Activated naive CD4-positive, alpha-beta T cell treated with anti-CD3 and anti-CD28 coated beads, Interleukin-2, amount 50 U/mL, for 24 hours (primary cell): Measurements from ENCODE around the gene RPL12.

Experiments
- H3K27ac Mint-ChIP-seq: one replicate; pipeline ENCODE4 v1.8.0; 2021; ENCODE audit warnings: mild to moderate bottlenecking, mixed read lengths
- H3K27me3 Mint-ChIP-seq: one replicate; pipeline ENCODE4 v1.8.0; 2021; ENCODE audit warnings: mixed read lengths
- H3K36me3 Mint-ChIP-seq: one replicate; pipeline ENCODE4 v1.8.0; 2021; ENCODE audit warnings: mixed read lengths
- H3K4me1 Mint-ChIP-seq: one replicate; pipeline ENCODE4 v1.8.0; 2021; ENCODE audit warnings: mixed read lengths
- H3K4me3 Mint-ChIP-seq: one replicate; pipeline ENCODE4 v1.8.0; 2021; ENCODE audit warnings: mild to moderate bottlenecking, mixed read lengths
- H3K9me3 Mint-ChIP-seq: one replicate; pipeline ENCODE4 v1.8.0; 2021; ENCODE audit warnings: mixed read lengths

Gene RPL12

DNA sequence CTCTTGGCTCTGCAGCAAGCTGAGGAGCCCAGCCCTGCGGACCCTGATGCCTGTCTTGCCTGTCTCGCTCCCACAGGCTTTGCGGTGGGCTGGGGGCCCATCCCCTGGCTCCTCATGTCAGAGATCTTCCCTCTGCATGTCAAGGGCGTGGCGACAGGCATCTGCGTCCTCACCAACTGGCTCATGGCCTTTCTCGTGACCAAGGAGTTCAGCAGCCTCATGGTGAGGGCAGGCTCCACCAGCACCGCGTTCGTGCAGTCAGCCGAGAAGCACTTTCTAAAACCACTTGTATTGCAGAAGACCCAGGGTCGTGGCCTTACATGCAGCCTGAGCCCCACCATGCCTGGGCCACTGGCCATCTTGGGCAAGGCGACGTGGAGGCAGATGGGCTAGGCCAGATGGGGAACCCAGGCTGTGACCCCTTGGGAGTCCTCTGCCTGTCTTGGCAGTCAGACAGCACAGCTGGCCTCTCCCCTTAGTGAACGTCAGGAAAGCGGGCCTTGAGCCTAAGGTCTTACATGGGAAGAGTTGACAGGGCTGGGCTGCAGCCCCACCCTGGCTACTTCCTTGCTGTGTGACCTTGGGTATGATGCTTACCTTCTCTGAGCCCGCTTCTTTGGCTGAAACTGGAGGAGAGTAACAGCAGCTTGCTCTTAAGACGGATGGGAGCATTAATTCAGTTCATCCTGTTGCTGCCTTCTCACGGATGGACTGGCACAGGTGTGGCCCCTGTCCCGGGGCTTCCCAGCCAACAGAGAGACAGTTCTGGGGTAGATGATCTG lies 45.7 kb downstream of the RPL12 start:
- no peak overlapping the region for H3K4me3 Mint-ChIP-seq
- no peak overlapping the region for H3K27ac Mint-ChIP-seq
- H3K9me3 Mint-ChIP-seq, result no peaks in the 10 kb centered on the region
- H3K27me3 Mint-ChIP-seq, result peaks cover 26% of the 10 kb centered on the region
- no peaks in the 10 kb centered on the region for H3K4me1 Mint-ChIP-seq
- H3K36me3 Mint-ChIP-seq, result no peaks in the 10 kb centered on the region

DNA sequence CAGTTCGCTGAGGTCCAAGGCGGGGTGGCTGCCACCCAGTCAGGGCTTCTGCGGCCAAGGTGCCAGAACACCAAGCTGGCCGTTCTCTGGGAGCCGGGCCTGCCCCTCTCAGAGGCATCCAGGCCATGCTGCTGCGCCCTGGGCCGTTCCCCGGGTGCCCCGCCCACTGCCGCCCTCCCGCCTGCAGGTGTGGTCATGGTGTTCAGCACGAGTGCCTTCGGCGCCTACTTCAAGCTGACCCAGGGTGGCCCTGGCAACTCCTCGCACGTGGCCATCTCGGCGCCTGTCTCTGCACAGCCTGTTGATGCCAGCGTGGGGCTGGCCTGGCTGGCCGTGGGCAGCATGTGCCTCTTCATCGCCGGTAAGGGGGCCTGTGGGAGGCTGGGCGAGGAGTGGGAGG lies 46.6 kb downstream of the RPL12 start:
- H3K27me3 Mint-ChIP-seq, result peaks cover 28% of the 10 kb centered on the region
- no peaks in the 10 kb centered on the region for H3K4me1 Mint-ChIP-seq
- no peak overlapping the region for H3K27ac Mint-ChIP-seq
- no peaks in the 10 kb centered on the region for H3K9me3 Mint-ChIP-seq
- H3K36me3 Mint-ChIP-seq, result no peaks in the 10 kb centered on the region
- H3K4me3 Mint-ChIP-seq, result no peak overlapping the region

DNA sequence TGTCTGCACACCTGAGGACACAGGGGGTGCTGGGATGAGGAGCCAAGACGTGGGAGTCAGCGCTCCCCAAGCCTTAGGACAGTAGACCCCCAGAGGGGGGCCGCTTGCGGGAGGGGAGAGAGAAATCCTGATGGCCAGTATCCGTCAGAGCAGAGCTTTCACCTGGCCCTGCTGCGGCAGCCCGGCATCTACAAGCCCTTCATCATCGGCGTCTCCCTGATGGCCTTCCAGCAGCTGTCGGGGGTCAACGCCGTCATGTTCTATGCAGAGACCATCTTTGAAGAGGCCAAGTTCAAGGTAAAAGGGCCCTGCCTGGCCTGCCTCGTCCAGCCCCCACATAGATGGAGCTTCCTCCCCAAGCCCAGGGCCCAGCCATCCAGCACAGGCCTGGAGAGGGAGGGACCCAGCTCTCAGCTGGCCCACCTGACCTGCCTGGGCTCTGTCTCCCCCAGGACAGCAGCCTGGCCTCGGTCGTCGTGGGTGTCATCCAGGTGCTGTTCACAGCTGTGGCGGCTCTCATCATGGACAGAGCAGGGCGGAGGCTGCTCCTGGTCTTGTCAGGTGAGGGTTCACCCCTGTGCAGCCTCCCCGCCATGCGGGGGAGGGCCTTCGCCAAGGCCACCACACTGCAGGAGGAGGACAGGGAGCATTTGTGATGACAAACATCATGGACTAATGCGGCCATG lies 47.6 kb downstream of the RPL12 start:
- Mint-ChIP-seq H3K4me1 (peaks cover under 1% of the 10 kb centered on the region), H3K4me3 (no peak overlapping the region), H3K27me3 (peaks cover 35% of the 10 kb centered on the region), H3K27ac (no peak overlapping the region), H3K9me3 (no peaks in the 10 kb centered on the region), H3K36me3 (no peaks in the 10 kb centered on the region)

DNA sequence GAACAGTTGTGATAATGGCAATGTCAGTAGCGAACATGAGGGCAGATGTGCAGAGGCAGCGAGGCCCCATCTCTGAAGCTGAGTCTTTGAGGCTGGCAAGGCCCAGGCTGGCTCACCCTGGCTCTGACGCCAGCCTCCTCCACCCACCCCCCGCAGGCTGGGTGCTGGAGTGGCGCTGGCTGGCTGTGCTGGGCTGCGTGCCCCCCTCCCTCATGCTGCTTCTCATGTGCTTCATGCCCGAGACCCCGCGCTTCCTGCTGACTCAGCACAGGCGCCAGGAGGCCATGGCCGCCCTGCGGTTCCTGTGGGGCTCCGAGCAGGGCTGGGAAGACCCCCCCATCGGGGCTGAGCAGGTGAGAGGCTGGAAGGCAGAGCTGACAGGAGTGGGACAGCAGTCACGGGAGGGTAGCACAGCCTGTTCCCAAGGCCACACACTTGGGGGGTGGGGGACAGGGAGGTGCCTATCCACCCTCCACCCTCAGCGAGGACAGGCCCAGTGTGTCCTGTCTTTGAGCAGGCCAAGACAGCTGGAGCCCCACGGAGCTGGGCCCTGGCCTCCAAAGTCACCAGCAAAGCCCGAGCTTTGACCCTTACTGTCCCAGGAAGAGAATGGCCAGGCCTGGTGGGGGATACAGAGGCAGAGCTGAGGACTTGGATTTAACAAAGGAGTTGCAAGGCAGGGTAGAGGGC lies 48.7 kb downstream of the RPL12 start:
- no peaks in the 10 kb centered on the region for H3K9me3 Mint-ChIP-seq
- peaks cover 35% of the 10 kb centered on the region for H3K27me3 Mint-ChIP-seq
- H3K4me3 Mint-ChIP-seq, result no peak overlapping the region
- H3K4me1 Mint-ChIP-seq, result peaks cover 8% of the 10 kb centered on the region
- no peak overlapping the region for H3K27ac Mint-ChIP-seq
- no peaks in the 10 kb centered on the region for H3K36me3 Mint-ChIP-seq

DNA sequence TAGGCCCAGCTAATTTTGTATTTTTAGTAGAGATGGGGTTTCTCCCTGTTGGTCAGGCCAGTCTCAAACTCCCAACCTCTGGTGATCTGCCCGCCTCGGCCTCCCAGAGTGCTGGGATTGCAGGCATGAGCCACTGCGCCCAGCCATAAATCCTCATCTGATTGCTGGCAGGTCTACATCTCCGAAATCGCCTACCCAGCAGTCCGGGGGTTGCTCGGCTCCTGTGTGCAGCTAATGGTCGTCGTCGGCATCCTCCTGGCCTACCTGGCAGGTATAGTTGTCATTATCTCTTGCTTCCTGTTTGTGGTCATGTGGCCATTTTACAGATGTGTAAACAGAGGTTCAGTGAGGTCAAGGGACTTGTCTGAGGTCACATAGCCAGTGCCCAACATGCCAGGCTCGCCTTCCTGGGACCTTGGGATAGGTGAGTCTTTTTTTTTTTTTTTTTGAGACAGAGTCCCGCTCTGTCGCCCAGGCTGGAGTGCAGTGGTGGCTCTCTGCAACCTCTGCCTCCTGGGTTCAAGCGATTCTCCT lies 51.4 kb downstream of the RPL12 start:
- H3K4me1 Mint-ChIP-seq, result peaks cover 12% of the 10 kb centered on the region
- no peaks in the 10 kb centered on the region for H3K9me3 Mint-ChIP-seq
- H3K27me3 Mint-ChIP-seq, result peaks cover 37% of the 10 kb centered on the region
- H3K27ac Mint-ChIP-seq, result no peak overlapping the region
- no peaks in the 10 kb centered on the region for H3K36me3 Mint-ChIP-seq
- H3K4me3 Mint-ChIP-seq, result no peak overlapping the region

DNA sequence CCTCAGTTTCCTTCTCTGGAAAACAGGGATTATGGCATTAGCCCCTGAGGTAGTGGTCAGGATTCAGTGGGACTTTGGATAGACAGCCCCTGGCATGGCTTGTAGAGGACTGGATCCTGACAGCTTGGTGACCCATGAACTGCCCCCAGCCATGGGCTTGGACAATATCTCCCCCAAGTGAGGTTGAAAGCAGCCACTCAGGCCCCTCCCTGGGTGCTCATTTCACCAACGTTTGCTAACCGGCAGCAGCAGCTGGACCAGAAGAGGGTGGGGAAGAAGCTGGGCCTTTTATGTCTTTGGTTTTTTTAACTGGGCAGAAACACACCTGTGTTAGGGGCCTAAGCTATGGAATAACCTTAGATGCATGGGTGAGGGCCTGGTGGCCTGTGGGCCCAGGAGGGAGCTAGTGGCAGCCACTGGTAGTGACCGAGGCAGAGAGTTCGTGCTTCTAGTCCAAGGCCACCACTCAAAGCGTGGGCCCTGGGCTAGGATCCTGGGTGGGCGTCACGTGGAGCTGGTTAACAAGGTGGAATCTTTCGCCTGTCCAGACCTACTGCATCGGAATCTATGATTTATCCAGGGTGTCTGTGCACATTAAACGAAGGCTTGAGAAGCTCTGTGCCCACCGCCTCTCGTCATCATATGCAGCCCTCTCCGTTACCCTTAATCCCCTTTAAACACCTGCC lies 52.3 kb downstream of the RPL12 start:
- Mint-ChIP-seq H3K4me1 (peaks cover 12% of the 10 kb centered on the region), H3K9me3 (no peaks in the 10 kb centered on the region), H3K4me3 (peak overlapping the region; percentile 60), H3K36me3 (no peaks in the 10 kb centered on the region), H3K27ac (no peak overlapping the region), H3K27me3 (peaks cover 43% of the 10 kb centered on the region)

DNA sequence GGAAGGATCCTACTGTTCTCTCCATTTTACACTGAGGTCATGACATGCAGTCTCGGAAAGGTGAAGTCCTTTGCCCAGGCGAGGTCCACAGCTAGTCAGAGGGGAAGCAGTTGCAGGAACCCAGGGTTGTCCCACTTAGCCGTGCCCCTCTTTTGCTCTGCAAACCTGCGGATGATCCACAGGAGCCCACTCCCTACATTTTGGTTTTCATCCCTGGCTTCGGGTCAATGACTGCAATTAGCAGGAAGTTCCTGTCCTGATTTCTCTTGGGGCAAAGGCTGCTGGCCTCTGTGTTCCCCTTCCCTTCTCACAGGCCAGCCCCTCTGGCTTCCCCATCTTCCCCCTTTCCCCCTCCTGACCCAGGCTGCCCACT lies 52.9 kb downstream of the RPL12 start:
- Mint-ChIP-seq H3K9me3 (no peaks in the 10 kb centered on the region), H3K27me3 (peaks cover 46% of the 10 kb centered on the region), H3K36me3 (no peaks in the 10 kb centered on the region), H3K4me3 (peak overlapping the region; percentile 60), H3K27ac (no peak overlapping the region), H3K4me1 (peaks cover 12% of the 10 kb centered on the region)
